Gastrocnemius medialis (tissue), 4 donors: Measurements from ENCODE around the gene COX14.

Experiments
- POLR2A ChIP-seq, 2 donors: fragments of 450-650 bp; IDR thresholded peaks; one replicate each; pipeline ENCODE4 v1.6.1; 2017; ENCODE audit warnings: antibody characterized with exemption in 2 of 2, mild to moderate bottlenecking in 2 of 2, moderate library complexity in 2 of 2
- TF ChIP-seq, protein P1 (sequence below), 5 experiments: fragments of 450-650 bp in 3 of 5; fragments of 200-600 bp in 2 of 5; sonication (generic) in 2 of 5; IDR thresholded peaks in 4 of 5; conservative IDR thresholded peaks in 1 of 5; 1 replicate in 4 of 5; 2 replicates in 1 of 5; pipeline ENCODE4 v1.5.1; 2016 to 2019; ENCODE audit warnings: antibody characterized with exemption in 5 of 5, mild to moderate bottlenecking in 3 of 5, moderate library complexity in 3 of 5

DNA sequence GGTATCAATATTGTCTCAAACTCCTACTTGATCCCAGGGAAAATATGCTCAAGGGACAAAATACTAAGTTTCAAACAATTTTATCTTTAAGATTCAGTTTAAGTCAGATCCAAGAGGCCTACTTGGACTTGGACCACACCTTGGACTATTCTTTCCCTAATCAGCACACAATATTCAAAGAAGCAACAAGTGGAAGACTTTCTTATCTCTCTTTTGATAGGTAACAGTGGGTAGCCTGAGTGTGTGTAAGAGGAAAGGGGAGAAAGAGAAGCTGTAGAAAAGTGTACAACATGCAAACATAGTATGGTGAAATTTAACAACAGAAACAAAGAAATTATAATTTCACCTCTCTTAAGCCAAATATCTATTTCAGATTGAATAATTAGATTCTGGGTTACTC is 48.6 kb downstream of the COX14 start:
- no peak for TF ChIP-seq POLR2A (IDR thresholded peaks at IDR 0.05)
- TF ChIP-seq, protein P1, sequence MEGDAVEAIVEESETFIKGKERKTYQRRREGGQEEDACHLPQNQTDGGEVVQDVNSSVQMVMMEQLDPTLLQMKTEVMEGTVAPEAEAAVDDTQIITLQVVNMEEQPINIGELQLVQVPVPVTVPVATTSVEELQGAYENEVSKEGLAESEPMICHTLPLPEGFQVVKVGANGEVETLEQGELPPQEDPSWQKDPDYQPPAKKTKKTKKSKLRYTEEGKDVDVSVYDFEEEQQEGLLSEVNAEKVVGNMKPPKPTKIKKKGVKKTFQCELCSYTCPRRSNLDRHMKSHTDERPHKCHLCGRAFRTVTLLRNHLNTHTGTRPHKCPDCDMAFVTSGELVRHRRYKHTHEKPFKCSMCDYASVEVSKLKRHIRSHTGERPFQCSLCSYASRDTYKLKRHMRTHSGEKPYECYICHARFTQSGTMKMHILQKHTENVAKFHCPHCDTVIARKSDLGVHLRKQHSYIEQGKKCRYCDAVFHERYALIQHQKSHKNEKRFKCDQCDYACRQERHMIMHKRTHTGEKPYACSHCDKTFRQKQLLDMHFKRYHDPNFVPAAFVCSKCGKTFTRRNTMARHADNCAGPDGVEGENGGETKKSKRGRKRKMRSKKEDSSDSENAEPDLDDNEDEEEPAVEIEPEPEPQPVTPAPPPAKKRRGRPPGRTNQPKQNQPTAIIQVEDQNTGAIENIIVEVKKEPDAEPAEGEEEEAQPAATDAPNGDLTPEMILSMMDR (IDR thresholded peaks at IDR 0.05 in 4 of 5, conservative IDR thresholded peaks at IDR 0.05 in 1 of 5), result no peak
